HG03060 (cell line): ENCODE measurements around the gene SHTN1.

Experiments
- ATAC-seq: cut with Tn5 transposase; IDR thresholded peaks from one replicate; pipeline ENCODE4 v1.9.1; 2021; ENCODE audit warnings: low read depth, moderate number of reproducible peaks; ENCODE audit not compliant: unreplicated experiment

Gene SHTN1

GRCh38 chr10:117005026-117005526 lies at the start of gene SHTN1:
Gene SHTN1, minus strand, starts transcription at chr10:117005187. Its CDS starts 108 bp downstream, at chr10:117005079.
- ATAC-seq = no peak

GRCh38 chr10:117053482-117053881 lies 48.5 kb upstream of the SHTN1 start:
- ATAC-seq = no peak

GRCh38 chr10:117047947-117048346 lies 43.0 kb upstream of the SHTN1 start:
- ATAC-seq = no peak

- no peak for ATAC-seq
These were observed 11.3 kb upstream of the SHTN1 start for GRCh38 chr10:117016266-117016665.

GRCh38 chr10:117014835-117015234 lies 9.8 kb upstream of the SHTN1 start:
- no peak for ATAC-seq

- ATAC-seq = no peak
These were observed 2.1 kb upstream of the SHTN1 start for GRCh38 chr10:117007080-117007479.

- ATAC-seq = no peak
These were observed 604 bp upstream of the SHTN1 start for GRCh38 chr10:117005527-117006055.

GRCh38 chr10:117004227-117005025 lies 561 bp downstream of the SHTN1 start:
- ATAC-seq = no peak

GRCh38 chr10:117003336-117003735 lies 1.7 kb downstream of the SHTN1 start:
- no peak for ATAC-seq

- ATAC-seq = no peak
These were observed 2.8 kb downstream of the SHTN1 start for GRCh38 chr10:117002206-117002605.

- no peak for ATAC-seq
These were observed 3.8 kb downstream of the SHTN1 start for GRCh38 chr10:117001144-117001543.

- ATAC-seq = no peak
These were observed 4.4 kb downstream of the SHTN1 start for GRCh38 chr10:117000580-117000979.

- no peak for ATAC-seq
These were observed 6.8 kb downstream of the SHTN1 start for GRCh38 chr10:116998172-116998571.

- no peak for ATAC-seq
These were observed 8.0 kb downstream of the SHTN1 start for GRCh38 chr10:116997015-116997414.

GRCh38 chr10:116995648-116996047 lies 9.3 kb downstream of the SHTN1 start:
- no peak for ATAC-seq

- no peak for ATAC-seq
These were observed 10.7 kb downstream of the SHTN1 start for GRCh38 chr10:116994113-116994890.

- ATAC-seq = no peak
These were observed 11.4 kb downstream of the SHTN1 start for GRCh38 chr10:116993610-116994009.

- no peak for ATAC-seq
These were observed 12.8 kb downstream of the SHTN1 start for GRCh38 chr10:116992183-116992582.

GRCh38 chr10:116990276-116990800 lies 14.6 kb downstream of the SHTN1 start:
- no peak for ATAC-seq

- no peak for ATAC-seq
These were observed 15.5 kb downstream of the SHTN1 start for GRCh38 chr10:116989439-116989838.

- no peak for ATAC-seq
These were observed 16.7 kb downstream of the SHTN1 start for GRCh38 chr10:116988311-116988710.
